ENCODE results near the gene IGDCC3.

DNA sequence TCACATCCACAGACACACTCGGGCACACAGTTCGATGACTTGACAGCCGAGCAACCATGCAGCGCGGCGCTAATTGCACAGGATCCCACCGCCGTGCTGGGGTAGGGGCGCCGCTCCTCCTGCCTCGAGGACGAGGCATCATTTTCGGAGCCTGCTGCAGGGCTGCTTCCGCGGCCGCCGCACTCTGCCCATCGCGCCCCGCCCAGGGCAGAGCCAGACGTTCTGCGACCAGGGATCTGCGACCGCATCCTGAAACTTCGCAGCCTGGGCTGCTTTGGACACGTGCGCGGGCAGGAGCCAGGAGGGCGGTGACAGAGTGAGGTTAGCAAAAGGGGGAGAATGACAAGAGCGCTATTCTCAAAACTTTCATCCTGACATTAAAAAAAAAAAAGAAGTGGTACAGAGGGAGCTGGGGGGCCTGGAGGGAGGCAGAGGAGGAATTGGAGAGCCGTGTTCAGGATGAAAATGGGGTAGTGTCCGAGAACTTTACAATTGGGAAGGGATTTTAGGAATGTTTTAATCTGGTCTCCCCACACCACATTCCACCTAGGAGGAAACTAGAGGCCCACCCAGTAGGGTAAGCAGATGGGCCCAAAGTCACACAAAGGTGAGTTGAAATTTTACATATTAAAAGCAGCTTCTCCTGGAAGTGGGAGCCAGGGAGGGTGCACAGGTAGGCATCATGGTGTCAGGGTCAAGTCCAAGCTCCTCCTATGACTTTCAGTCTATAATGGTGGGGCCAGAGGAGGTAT lies 15.9 kb downstream of the IGDCC3 start:
- TF ChIP-seq, protein P1, sequence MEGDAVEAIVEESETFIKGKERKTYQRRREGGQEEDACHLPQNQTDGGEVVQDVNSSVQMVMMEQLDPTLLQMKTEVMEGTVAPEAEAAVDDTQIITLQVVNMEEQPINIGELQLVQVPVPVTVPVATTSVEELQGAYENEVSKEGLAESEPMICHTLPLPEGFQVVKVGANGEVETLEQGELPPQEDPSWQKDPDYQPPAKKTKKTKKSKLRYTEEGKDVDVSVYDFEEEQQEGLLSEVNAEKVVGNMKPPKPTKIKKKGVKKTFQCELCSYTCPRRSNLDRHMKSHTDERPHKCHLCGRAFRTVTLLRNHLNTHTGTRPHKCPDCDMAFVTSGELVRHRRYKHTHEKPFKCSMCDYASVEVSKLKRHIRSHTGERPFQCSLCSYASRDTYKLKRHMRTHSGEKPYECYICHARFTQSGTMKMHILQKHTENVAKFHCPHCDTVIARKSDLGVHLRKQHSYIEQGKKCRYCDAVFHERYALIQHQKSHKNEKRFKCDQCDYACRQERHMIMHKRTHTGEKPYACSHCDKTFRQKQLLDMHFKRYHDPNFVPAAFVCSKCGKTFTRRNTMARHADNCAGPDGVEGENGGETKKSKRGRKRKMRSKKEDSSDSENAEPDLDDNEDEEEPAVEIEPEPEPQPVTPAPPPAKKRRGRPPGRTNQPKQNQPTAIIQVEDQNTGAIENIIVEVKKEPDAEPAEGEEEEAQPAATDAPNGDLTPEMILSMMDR (conservative IDR thresholded peaks at IDR 0.05; ENCODE audit: low read depth, low read length) = no peak
- no peak for TF ChIP-seq EZH2 (IDR thresholded peaks at IDR 0.05; ENCODE audit: borderline replicate concordance, low read depth, low read length, poor library complexity, severe bottlenecking)

Measured in A673 (cell line).